Panc1 (cell line): Measurements from ENCODE around the gene TPCN1. TPM values are rescaled to one million over a fixed set of nuclear protein-coding genes. Genes with fewer than 3 reads are reported as not detected.

ENCODE experiments used
- ATAC-seq: fragments of 200-7000 bp; cut with Tn5 transposase; 2 replicates; pipeline ENCODE4 v1.9.1; 2020; ENCODE audit warnings: mild to moderate bottlenecking, moderate library complexity
- BruUV-seq: library from RNA; stranded (reverse); fragments of 400-500 nt; replicated peaks from 2 replicates; lab custom pipeline; 2021; lab: Mats Ljungman, UMichigan
- CTCF ChIA-PET: fragments of 300-600 bp; sonication (Branson Sonifier 250); formaldehyde crosslinking; loops from one replicate; lab custom pipeline; 2022; ENCODE audit warnings: antibody characterized with exemption; lab: Charles Lee
- POLR2A ChIA-PET: fragments of 300-600 bp; sonication (Branson Sonifier 250); formaldehyde crosslinking; loops from one replicate; lab custom pipeline; 2022; ENCODE audit warnings: antibody characterized with exemption; lab: Charles Lee
- DNase-seq: peaks from one replicate; pipeline ENCODE4 v3.0.0-alpha.2; 2010; ENCODE audit warnings: low read depth, low spot score
- H3K27ac ChIP-seq: 2 replicates; pipeline ENCODE4 v1.5.1; 2011; ENCODE audit warnings: mild to moderate bottlenecking, low read length, inconsistent platforms
- H3K27me3 ChIP-seq: fragments of 200-500 bp; sonication (Bioruptor generic); 2 replicates; pipeline ENCODE4 v1.6.0; 2014; ENCODE audit warnings: low read length, inconsistent platforms; ENCODE audit not compliant: control insufficient read depth, insufficient read depth
- H3K36me3 ChIP-seq: fragments of 200-500 bp; sonication (Bioruptor generic); 2 replicates; pipeline ENCODE4 v1.5.1; 2014; ENCODE audit warnings: inconsistent platforms, mild to moderate bottlenecking, low read length, moderate library complexity; ENCODE audit not compliant: control insufficient read depth, insufficient read depth
- H3K4me1 ChIP-seq: 2 replicates; pipeline ENCODE4 v1.5.1; 2011; ENCODE audit warnings: inconsistent platforms, mild to moderate bottlenecking, low read length, moderate library complexity; ENCODE audit not compliant: control insufficient read depth, insufficient read depth
- H3K4me3 ChIP-seq, 2 experiments: 2 replicates each; pipeline ENCODE4 v1.5.1; 2011 to 2012; ENCODE audit warnings: low read depth in 2 of 2, low read length in 2 of 2, mild to moderate bottlenecking in 2 of 2, inconsistent platforms in 1 of 2, moderate library complexity in 1 of 2
- H3K9me3 ChIP-seq: fragments of 200-500 bp; sonication (Bioruptor generic); 2 replicates; pipeline ENCODE4 v1.5.1; 2014; ENCODE audit warnings: low read depth, mild to moderate bottlenecking, inconsistent platforms, low read length, moderate library complexity; ENCODE audit not compliant: control insufficient read depth, insufficient read depth
- CTCF ChIP-seq: fragments of 450-650 bp; IDR thresholded peaks from 2 replicates; pipeline ENCODE4 v1.5.1; 2017; ENCODE audit warnings: mild to moderate bottlenecking
- POLR2AphosphoS5 ChIP-seq: IDR thresholded peaks from 2 replicates; pipeline ENCODE4 v1.6.1; 2012; ENCODE audit warnings: mild to moderate bottlenecking, low read depth, low read length, moderate library complexity
- REST ChIP-seq, 2 experiments: IDR thresholded peaks; 2 replicates each; pipeline ENCODE4 v1.6.1; 2011 to 2012; ENCODE audit warnings: low read depth in 2 of 2, control low read depth in 1 of 2, low read length in 1 of 2, mild to moderate bottlenecking in 1 of 2, moderate library complexity in 1 of 2; ENCODE audit not compliant: insufficient read depth in 1 of 2
- SIN3A ChIP-seq: IDR thresholded peaks from 2 replicates; pipeline ENCODE4 v1.6.1; 2012; ENCODE audit warnings: low read depth, mild to moderate bottlenecking, low read length, moderate library complexity, borderline replicate concordance; ENCODE audit not compliant: insufficient read depth
- TCF7L2 ChIP-seq: IDR thresholded peaks from 2 replicates; pipeline ENCODE4 v1.6.1; 2011; ENCODE audit warnings: mild to moderate bottlenecking, low read depth, low read length, inconsistent platforms
- in situ Hi-C: cut with HindIII; loops from 2 replicates; pipeline ENCODE4 v1.10.0; 2016; ENCODE audit warnings: low sequenced_read_pairs, low pct_unique_long_range_greater_than_20kb
- intact Hi-C: fragments of 100-400 bp; cut with micrococcal nuclease; formaldehyde crosslinking; loops from one replicate; pipeline ENCODE4 v1.10.0; 2022; ENCODE audit not compliant: unreplicated experiment
- total RNA-seq: library from RNA; stranded (reverse); gene quantifications from one replicate; pipeline ENCODE4 v1.2.1, GENCODE V29; 2021; ENCODE audit not compliant: unreplicated experiment

Gene TPCN1
- total RNA-seq, 1 experiment from 2014 or later, result 75.2 TPM

GRCh38 chr12:113172185-113172584 lies 49.1 kb upstream of the TPCN1 start:
- DNase-seq, result no peak
- ChIA-PET CTCF (interaction anchor here (1.3 kb wide), 1 partner anchor 179 kb away, joined by 4 read pairs; no protein-coding TSS in a partner anchor), POLR2A (no interaction called here)
- in situ Hi-C loops, result loop anchor here (25.0 kb wide), 1 partner anchor 110 kb away; the partner anchor contains the start of gene DTX1
- H3K4me1 ChIP-seq, result no peaks in the 10 kb centered on the region
- H3K27me3 ChIP-seq, result no peaks in the 10 kb centered on the region
- TF ChIP-seq SIN3A (no peak), REST (IDR thresholded peaks at IDR 0.05; ENCODE audit: insufficient read depth in 1 of 2, low read depth in 2 of 2, low read length in 1 of 2) (no peak), CTCF (no peak)
- no peak for ATAC-seq
- H3K27ac ChIP-seq, result no peak overlapping the region
- peaks cover 22% of the 10 kb centered on the region for H3K36me3 ChIP-seq
- H3K9me3 ChIP-seq, result no peaks in the 10 kb centered on the region
- no TSS peak for BruUV-seq
- no peak overlapping the region for H3K4me3 ChIP-seq
- intact Hi-C loops, result no loop called here

GRCh38 chr12:113173081-113173698 lies 48.1 kb upstream of the TPCN1 start:
- DNase-seq (no peak), ATAC-seq (no peak)
- Histone ChIP-seq H3K9me3 (no peaks in the 10 kb centered on the region), H3K36me3 (peaks cover 25% of the 10 kb centered on the region), H3K27me3 (no peaks in the 10 kb centered on the region), H3K4me3 (no peak overlapping the region), H3K27ac (no peak overlapping the region), H3K4me1 (no peaks in the 10 kb centered on the region)
- ChIA-PET POLR2A (no interaction called here), CTCF (interaction anchor here (0.6 to 1.3 kb wide), 3 partner anchors 52 to 180 kb away, joined by 3 to 4 read pairs (median 4); no protein-coding TSS in a partner anchor)
- no TSS peak for BruUV-seq
- intact Hi-C loops (no loop called here), in situ Hi-C loops (loop anchor here (25.0 kb wide), 1 partner anchor 111 kb away; the partner anchor contains the start of gene DTX1)
- no peak for TF ChIP-seq CTCF
- TF ChIP-seq POLR2AphosphoS5, result no peak
- TF ChIP-seq TCF7L2, result no peak
- TF ChIP-seq SIN3A, result no peak
- no peak for TF ChIP-seq REST (IDR thresholded peaks at IDR 0.05; ENCODE audit: insufficient read depth in 1 of 2, low read depth in 2 of 2, low read length in 1 of 2)
